Mammary epithelial cell (primary cell): ENCODE measurements around the gene RIT1.

Experiments used
- EZH2 ChIP-seq: IDR thresholded peaks from 2 replicates; pipeline ENCODE4 v1.6.1; 2012; ENCODE audit warnings: low read length, inconsistent platforms, borderline replicate concordance
- TF ChIP-seq, protein P1 (sequence below), 2 donors: IDR thresholded peaks in 1 of 2; conservative IDR thresholded peaks in 1 of 2; 2 replicates each; pipeline ENCODE4 v1.5.1; 2011 to 2012; ENCODE audit warnings: inconsistent platforms in 2 of 2, low read length in 2 of 2, mild to moderate bottlenecking in 2 of 2, control low read depth in 1 of 2, low read depth in 1 of 2; ENCODE audit not compliant: insufficient read depth in 1 of 2; ENCODE audit errors: extremely low read depth in 1 of 2

- TF ChIP-seq EZH2, result no peak
- TF ChIP-seq, protein P1, sequence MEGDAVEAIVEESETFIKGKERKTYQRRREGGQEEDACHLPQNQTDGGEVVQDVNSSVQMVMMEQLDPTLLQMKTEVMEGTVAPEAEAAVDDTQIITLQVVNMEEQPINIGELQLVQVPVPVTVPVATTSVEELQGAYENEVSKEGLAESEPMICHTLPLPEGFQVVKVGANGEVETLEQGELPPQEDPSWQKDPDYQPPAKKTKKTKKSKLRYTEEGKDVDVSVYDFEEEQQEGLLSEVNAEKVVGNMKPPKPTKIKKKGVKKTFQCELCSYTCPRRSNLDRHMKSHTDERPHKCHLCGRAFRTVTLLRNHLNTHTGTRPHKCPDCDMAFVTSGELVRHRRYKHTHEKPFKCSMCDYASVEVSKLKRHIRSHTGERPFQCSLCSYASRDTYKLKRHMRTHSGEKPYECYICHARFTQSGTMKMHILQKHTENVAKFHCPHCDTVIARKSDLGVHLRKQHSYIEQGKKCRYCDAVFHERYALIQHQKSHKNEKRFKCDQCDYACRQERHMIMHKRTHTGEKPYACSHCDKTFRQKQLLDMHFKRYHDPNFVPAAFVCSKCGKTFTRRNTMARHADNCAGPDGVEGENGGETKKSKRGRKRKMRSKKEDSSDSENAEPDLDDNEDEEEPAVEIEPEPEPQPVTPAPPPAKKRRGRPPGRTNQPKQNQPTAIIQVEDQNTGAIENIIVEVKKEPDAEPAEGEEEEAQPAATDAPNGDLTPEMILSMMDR (conservative IDR thresholded peaks at IDR 0.05 in 1 of 2, IDR thresholded peaks at IDR 0.05 in 1 of 2; ENCODE audit: extremely low read depth in 1 of 2, insufficient read depth in 1 of 2, low read depth in 1 of 2, low read length in 2 of 2), result no peak
These were observed 36.6 kb upstream of the RIT1 start for GRCh38 chr1:155947741-155948140.
